DOHH2 (cell line): ENCODE data around the gene NDRG3.

Experiments used
- H3F3A ChIP-seq: fragments of 200-600 bp; sonication (generic), shearing (Covaris generic); 2 replicates; pipeline ENCODE4 v1.6.0; 2016; ENCODE audit warnings: antibody characterized with exemption, mild to moderate bottlenecking; ENCODE audit not compliant: control insufficient read depth, insufficient read depth
- H3K27ac ChIP-seq: fragments of 200-600 bp; sonication (generic); 2 replicates; pipeline ENCODE4 v1.5.1; 2014; ENCODE audit warnings: low read depth, mild to moderate bottlenecking, low read length, moderate library complexity
- H3K27me3 ChIP-seq: fragments of 200-600 bp; sonication (generic); 2 replicates; pipeline ENCODE4 v1.6.1; 2014; ENCODE audit warnings: mild to moderate bottlenecking, low read length, mixed read lengths; ENCODE audit not compliant: control insufficient read depth
- H3K36me3 ChIP-seq: fragments of 200-600 bp; sonication (generic); 2 replicates; pipeline ENCODE4 v1.6.1; 2014; ENCODE audit warnings: mild to moderate bottlenecking, low read length, moderate library complexity, mixed read lengths; ENCODE audit not compliant: control insufficient read depth
- H3K4me1 ChIP-seq: fragments of 200-600 bp; sonication (generic); 2 replicates; pipeline ENCODE4 v1.6.1; 2014; ENCODE audit warnings: mild to moderate bottlenecking, low read length, mixed read lengths; ENCODE audit not compliant: control insufficient read depth
- H3K4me2 ChIP-seq: fragments of 200-600 bp; sonication (generic); 2 replicates; pipeline ENCODE4 v1.6.0; 2014; ENCODE audit warnings: mild to moderate bottlenecking, low read length, moderate library complexity
- H3K4me3 ChIP-seq: fragments of 200-600 bp; sonication (generic); 2 replicates; pipeline ENCODE4 v1.5.1; 2014; ENCODE audit warnings: mild to moderate bottlenecking, low read length, mixed read lengths
- H3K79me2 ChIP-seq: fragments of 200-600 bp; sonication (generic); 2 replicates; pipeline ENCODE4 v1.6.1; 2014; ENCODE audit warnings: mild to moderate bottlenecking, low read length, mixed read lengths; ENCODE audit not compliant: control insufficient read depth
- H3K9me2 ChIP-seq: fragments of 200-600 bp; sonication (generic); replicated peaks from 2 replicates; pipeline ENCODE4 v1.6.1; 2014; ENCODE audit warnings: mild to moderate bottlenecking, low read length, mixed read lengths; ENCODE audit not compliant: control insufficient read depth
- H3K9me3 ChIP-seq: fragments of 200-600 bp; sonication (generic); 2 replicates; pipeline ENCODE4 v1.6.1; 2014; ENCODE audit warnings: antibody characterized with exemption, low read length, mixed read lengths; ENCODE audit not compliant: control insufficient read depth, insufficient read depth
- H4K20me1 ChIP-seq: fragments of 200-600 bp; sonication (generic); 2 replicates; pipeline ENCODE4 v1.6.0; 2014; ENCODE audit warnings: low read depth, mild to moderate bottlenecking, antibody characterized with exemption, low read length, moderate library complexity; ENCODE audit not compliant: control insufficient read depth, insufficient read depth
- EZH2phosphoT487 ChIP-seq: fragments of 200-600 bp; sonication (generic); IDR thresholded peaks from 2 replicates; pipeline ENCODE4 v1.6.1; 2017; ENCODE audit warnings: borderline replicate concordance, mild to moderate bottlenecking, antibody characterized with exemption, low read length, moderate library complexity, mixed read lengths
- TF ChIP-seq, protein P1 (sequence below): fragments of 200-600 bp; sonication (generic); IDR thresholded peaks from one replicate; pipeline ENCODE4 v1.5.1; 2014; ENCODE audit warnings: antibody characterized with exemption, mild to moderate bottlenecking, low read depth, low read length; ENCODE audit not compliant: poor library complexity, severe bottlenecking

Gene NDRG3

DNA sequence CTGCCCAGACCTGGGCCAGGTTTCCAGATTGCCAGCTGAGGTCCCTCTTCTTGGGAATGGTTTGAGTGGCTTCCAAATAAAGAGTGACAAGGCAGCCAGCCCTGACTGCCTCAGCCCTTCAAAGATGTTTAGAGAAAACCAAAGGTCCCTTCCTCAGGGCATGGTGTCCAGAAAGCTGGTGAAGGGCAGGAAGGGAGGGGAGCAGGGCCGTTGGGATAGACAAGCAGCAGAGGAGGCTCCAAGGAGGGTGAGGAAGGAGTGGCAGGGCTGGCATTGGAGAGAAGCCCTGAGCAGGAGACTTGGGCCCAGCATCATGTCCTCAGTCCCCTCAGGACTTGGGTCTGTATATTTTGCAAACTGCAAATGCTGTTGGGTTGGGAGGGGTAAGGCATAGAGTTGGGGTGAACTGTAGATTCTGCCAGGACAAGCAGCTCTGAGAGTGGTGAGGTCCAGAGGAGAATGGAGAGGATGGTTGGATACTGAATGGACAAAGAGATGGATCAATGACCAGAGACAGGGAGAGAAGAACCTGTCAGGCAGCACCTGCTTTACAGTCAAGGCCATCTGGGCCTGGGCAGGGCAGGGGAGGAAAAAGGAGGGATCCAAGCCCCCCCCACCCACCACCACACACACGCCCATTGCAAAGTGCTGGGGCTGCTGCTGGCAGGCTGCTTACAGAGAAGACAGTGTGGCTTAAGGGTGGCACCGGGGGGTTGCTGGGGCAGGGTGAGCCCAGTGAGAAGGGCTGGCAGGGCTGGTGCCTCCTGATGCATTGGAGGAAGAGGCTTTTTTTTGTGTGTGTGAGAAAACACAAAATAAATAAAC lies 33.2 kb upstream of the NDRG3 start:
- Histone ChIP-seq H3K9me2 (no peaks in the 10 kb centered on the region), H4K20me1 (no peaks in the 10 kb centered on the region), H3K27ac (no peak overlapping the region), H3K4me2 (no peak overlapping the region), H3K79me2 (no peaks in the 10 kb centered on the region), H3K36me3 (no peaks in the 10 kb centered on the region), H3K9me3 (no peaks in the 10 kb centered on the region), H3K4me1 (no peaks in the 10 kb centered on the region), H3K27me3 (no peaks in the 10 kb centered on the region), H3F3A (no peaks in the 10 kb centered on the region), H3K4me3 (no peak overlapping the region)
- TF ChIP-seq, protein P1, sequence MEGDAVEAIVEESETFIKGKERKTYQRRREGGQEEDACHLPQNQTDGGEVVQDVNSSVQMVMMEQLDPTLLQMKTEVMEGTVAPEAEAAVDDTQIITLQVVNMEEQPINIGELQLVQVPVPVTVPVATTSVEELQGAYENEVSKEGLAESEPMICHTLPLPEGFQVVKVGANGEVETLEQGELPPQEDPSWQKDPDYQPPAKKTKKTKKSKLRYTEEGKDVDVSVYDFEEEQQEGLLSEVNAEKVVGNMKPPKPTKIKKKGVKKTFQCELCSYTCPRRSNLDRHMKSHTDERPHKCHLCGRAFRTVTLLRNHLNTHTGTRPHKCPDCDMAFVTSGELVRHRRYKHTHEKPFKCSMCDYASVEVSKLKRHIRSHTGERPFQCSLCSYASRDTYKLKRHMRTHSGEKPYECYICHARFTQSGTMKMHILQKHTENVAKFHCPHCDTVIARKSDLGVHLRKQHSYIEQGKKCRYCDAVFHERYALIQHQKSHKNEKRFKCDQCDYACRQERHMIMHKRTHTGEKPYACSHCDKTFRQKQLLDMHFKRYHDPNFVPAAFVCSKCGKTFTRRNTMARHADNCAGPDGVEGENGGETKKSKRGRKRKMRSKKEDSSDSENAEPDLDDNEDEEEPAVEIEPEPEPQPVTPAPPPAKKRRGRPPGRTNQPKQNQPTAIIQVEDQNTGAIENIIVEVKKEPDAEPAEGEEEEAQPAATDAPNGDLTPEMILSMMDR, result no peak
- TF ChIP-seq EZH2phosphoT487, result no peak

DNA sequence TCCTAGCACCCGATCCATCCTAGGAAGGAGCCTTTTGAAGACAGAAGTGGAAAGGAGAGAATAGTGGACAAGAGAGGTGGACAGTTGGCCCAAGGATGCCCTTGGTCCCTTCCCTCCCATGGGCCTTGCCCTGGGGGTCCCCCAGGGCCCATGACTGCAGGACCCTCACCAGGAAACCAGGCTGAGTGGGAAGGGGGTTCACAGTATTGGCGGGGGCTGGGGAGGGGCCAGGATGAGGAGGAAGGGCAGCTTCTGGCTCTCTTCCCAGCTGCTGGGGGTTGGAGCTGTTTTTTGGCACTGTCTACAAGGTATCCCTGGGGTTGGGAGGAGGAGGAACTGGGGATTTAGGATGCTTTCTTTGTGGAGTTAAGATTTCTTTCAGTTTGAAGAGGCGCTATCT lies 31.7 kb upstream of the NDRG3 start:
- TF ChIP-seq EZH2phosphoT487, result no peak
- TF ChIP-seq, protein P1, result no peak
- Histone ChIP-seq H3K27ac (no peak overlapping the region), H3K79me2 (peaks cover 10% of the 10 kb centered on the region), H3F3A (no peaks in the 10 kb centered on the region), H3K4me3 (no peak overlapping the region), H4K20me1 (no peaks in the 10 kb centered on the region), H3K36me3 (peaks cover 6% of the 10 kb centered on the region; the same call in 1 of the 2 replicates), H3K27me3 (no peaks in the 10 kb centered on the region), H3K4me2 (no peak overlapping the region), H3K9me3 (no peaks in the 10 kb centered on the region), H3K9me2 (no peaks in the 10 kb centered on the region), H3K4me1 (peaks cover 5% of the 10 kb centered on the region)

DNA sequence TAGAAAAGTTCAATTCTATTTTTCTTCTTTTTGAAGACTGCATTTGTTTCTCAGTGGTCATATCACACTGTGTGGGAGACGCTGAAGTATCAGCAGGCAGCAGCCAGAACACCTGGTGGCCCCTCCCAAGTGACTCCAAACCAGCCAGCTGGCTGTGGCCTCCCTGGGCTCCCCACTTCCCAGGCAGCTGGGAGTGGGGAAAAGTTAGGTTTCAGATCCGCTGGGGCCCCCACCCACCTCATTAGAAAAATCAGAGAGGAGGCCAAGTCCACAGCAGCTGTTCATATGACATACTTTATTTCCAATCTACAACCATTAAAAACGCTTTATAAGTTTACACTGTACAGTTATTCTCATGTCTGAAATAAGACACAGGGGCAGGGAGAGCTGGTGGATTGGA lies 31.3 kb upstream of the NDRG3 start:
- Histone ChIP-seq H3K27ac (no peak overlapping the region), H3K79me2 (peaks cover 14% of the 10 kb centered on the region), H3K4me3 (no peak overlapping the region), H3K9me2 (no peaks in the 10 kb centered on the region), H4K20me1 (no peaks in the 10 kb centered on the region), H3K27me3 (no peaks in the 10 kb centered on the region), H3K9me3 (no peaks in the 10 kb centered on the region), H3F3A (no peaks in the 10 kb centered on the region), H3K36me3 (peaks cover 6% of the 10 kb centered on the region; the same call in 1 of the 2 replicates), H3K4me1 (peaks cover 9% of the 10 kb centered on the region), H3K4me2 (no peak overlapping the region)
- TF ChIP-seq, protein P1, result no peak
- TF ChIP-seq EZH2phosphoT487, result no peak
